WI38 (cell line): Measurements from ENCODE around the gene MIPOL1.

ENCODE experiments used
- H3K4me3 ChIP-seq: 2 replicates; pipeline ENCODE4 v1.5.1; 2011; ENCODE audit warnings: low read depth, mild to moderate bottlenecking, control low read depth, low read length
- CTCF ChIP-seq: IDR thresholded peaks from 2 replicates; pipeline ENCODE4 v1.5.1; 2012; ENCODE audit warnings: low read depth, mild to moderate bottlenecking, control low read depth, low read length

MIPOL1 gene

GRCh38 chr14:37591311-37591940, 393.7 kb downstream of the MIPOL1 start:
- no peak overlapping the region for H3K4me3 ChIP-seq

GRCh38 chr14:37591941-37592481, 394.3 kb downstream of the MIPOL1 start:
- H3K4me3 ChIP-seq, result no peak overlapping the region
- no peak for TF ChIP-seq CTCF

More at GRCh38 chr14:37591311-37591940, 393.7 kb downstream of the MIPOL1 start:
- no peak for TF ChIP-seq CTCF

GRCh38 chr14:37592482-37593408, 395.0 kb downstream of the MIPOL1 start:
- H3K4me3 ChIP-seq, result no peak overlapping the region
- no peak for TF ChIP-seq CTCF

- no peak for TF ChIP-seq CTCF
- peak overlapping the region; percentile 63 for H3K4me3 ChIP-seq
Observed at GRCh38 chr14:37593511-37594237, 395.9 kb downstream of the MIPOL1 start.

- H3K4me3 ChIP-seq, result peak overlapping the region; percentile 63
- TF ChIP-seq CTCF, result peak; percentile 85
Observed at GRCh38 chr14:37594238-37594970, 396.7 kb downstream of the MIPOL1 start.

- peak within 1 kb of the TSS; percentile 63 for H3K4me3 ChIP-seq
- no peak for TF ChIP-seq CTCF
Observed at GRCh38 chr14:37594971-37595808, 397.5 kb downstream of the MIPOL1 start, which contains the start of the genes FOXA1 and TTC6. FOXA1 (minus strand) TSS chr14:37595249; CDS start chr14:37594972, 277 bp downstream. TTC6 (plus strand) TSS chr14:37595629; CDS start chr14:37622065, 26,436 bp downstream.
